Activated CD8-positive, alpha-beta memory T cell treated with anti-CD3 and anti-CD28 coated beads, Interleukin-2, amount 50 U/mL, for 4 hours (primary cell): ENCODE data around the gene TMEM258.

Experiments
- DNase-seq: peaks from one replicate; pipeline ENCODE4 v3.0.0-alpha.2; 2020

Gene TMEM258

GRCh38 chr11:61817471-61818202 lies 25.2 kb upstream of the TMEM258 start:
- no peak for DNase-seq

GRCh38 chr11:61816736-61817455 lies 24.5 kb upstream of the TMEM258 start, which contains the start of gene FADS1:
FADS1 (minus strand) TSS chr11:61817003; CDS start chr11:61816929, 74 bp downstream.
- DNase-seq, result peak; percentile 74

DNA sequence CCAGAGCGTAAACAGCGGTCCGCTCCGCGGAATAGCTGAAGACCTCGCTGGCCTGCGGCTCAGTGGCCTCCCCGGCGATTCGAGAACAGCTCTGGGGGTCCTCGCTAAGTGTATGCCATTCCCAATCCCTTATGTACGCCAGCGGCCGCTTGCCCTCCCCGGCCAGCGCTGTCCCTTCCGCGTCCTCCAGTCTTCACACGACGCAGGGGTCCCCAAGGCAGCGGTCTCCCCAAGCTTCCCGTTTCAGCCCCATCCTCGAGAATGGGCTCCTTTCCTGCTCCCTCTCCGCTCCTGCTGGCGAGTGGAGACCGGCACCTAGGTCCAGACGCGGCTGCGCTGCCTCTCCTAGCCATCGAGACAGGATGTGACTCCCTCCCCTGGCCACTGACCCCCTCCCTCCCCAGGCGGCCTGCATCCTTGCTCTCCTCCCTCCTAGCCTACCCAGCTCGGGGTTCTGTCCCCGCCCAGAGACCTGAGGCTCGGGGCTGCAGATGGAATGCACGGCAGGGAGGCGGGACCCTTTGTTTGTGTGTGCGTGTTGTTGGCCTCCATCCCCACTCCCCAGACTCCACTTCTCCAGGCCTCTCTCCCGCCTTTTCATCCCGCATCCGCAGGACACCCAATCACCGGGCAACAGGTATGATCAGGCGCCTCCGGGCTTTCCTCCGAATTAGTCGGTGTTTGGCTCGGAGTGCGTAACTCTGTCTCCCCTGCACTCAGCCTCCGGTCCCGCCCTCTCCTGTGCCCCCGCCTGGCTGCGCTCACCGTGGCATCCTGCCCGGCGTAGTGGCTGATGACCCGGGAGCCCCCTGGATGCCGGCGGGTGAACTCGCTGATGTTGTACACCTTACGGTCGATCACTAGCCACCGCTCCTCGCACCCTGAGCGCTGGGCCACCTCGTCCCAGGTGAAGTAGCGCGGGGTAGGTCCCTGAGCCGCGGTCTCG lies 23.7 kb upstream of the TMEM258 start:
- DNase-seq, result peak; percentile 64

GRCh38 chr11:61814958-61815789 lies 22.8 kb upstream of the TMEM258 start:
- DNase-seq, result peak; percentile 34

GRCh38 chr11:61814247-61814957 lies 22.0 kb upstream of the TMEM258 start:
- DNase-seq, result no peak

- no peak for DNase-seq
Observed at GRCh38 chr11:61812736-61813411, 20.5 kb upstream of the TMEM258 start.

DNA sequence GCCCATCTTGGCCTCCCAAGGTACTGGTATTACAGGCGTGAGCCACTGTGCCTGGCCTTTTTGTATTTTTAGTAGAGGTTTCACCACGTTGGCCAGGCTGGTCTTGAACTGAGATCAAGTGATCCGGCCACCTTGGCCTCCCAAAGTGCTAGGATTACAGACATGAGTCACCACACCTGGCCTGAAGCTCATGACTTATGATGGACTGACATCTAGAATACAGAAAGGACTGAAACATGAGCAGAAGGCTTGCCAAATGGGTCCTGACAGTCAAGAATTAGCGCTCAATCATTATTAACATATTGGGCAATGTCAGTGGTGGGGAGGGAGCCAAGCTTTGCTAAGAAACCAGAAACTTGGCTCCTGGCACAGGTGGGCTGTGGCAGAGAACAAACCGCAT lies 19.4 kb upstream of the TMEM258 start:
- DNase-seq, result no peak

- no peak for DNase-seq
Observed at GRCh38 chr11:61810671-61811175, 18.3 kb upstream of the TMEM258 start.

DNA sequence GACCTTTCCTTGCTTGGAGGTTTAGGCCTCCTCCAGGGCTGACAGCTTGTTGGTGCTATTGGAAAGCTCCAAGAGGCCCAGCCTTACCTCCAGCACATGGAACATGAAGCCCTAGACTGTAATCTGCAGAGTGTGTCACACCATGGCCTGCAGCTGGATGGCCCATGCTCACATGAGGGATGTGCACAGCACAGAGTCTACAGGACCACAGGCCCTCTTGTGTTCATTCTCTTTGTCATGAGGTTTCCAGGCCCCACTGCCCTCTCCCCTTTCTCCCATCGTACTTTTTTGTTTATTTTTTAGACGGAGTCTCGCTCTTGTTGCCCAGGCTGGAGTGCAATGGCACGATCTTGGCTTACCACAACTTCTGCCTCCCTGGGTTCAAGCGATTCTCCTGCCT lies 14.4 kb upstream of the TMEM258 start:
- DNase-seq, result no peak

- no peak for DNase-seq
Observed at GRCh38 chr11:61805146-61805545, 12.7 kb upstream of the TMEM258 start.

GRCh38 chr11:61803889-61804647 lies 11.7 kb upstream of the TMEM258 start:
- DNase-seq, result no peak

GRCh38 chr11:61802605-61803004 lies 10.2 kb upstream of the TMEM258 start:
- no peak for DNase-seq

- DNase-seq, result no peak
Observed at GRCh38 chr11:61800331-61801281, 8.2 kb upstream of the TMEM258 start.

DNA sequence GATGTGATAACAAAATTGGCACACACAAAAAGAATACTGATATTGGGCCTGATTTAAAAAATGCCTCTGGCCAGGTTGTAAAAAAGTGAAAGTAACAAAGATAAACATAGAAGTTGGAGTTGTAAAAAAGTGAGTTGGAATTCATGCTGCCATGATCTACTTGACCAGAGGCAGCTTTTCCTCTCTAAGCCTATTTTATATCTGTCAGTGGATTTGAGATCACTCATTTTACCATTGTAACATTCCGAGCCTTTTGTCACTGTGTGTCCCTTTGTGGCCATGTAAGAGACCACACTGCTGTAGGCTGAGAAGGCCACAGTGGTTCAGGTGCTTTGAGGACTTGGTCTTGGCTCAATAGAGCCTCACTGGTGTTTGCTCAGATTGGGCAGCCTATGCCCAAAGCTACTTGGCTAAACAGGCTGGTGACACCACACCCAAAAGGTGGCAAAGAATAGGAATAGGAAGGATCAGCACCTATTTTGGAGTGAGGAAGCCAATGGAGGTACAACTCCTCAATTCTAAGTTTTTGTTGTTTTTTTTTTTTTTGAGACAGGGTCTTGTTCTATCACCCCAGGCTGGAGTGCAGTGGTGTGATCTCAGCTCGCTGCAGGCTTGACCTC lies 7.4 kb upstream of the TMEM258 start:
- DNase-seq, result no peak

GRCh38 chr11:61797263-61797944 lies 5.0 kb upstream of the TMEM258 start:
- peak; percentile 72 for DNase-seq

GRCh38 chr11:61795876-61796526 lies 3.6 kb upstream of the TMEM258 start:
- DNase-seq, result no peak

DNA sequence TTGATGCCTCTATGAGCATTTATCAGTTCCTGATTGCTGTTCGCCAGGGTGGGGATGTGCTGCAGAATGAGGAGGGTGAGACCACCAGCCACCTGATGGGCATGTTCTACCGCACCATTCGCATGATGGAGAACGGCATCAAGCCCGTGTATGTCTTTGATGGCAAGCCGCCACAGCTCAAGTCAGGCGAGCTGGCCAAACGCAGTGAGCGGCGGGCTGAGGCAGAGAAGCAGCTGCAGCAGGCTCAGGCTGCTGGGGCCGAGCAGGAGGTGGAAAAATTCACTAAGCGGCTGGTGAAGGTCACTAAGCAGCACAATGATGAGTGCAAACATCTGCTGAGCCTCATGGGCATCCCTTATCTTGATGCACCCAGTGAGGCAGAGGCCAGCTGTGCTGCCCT lies 3.1 kb upstream of the TMEM258 start:
- DNase-seq, result no peak
